Measurements from ENCODE around the gene RAB19.
A peak's percentile ranks its signal among the peaks of the same experiment; 100 is the strongest.
"Not testable (repeated sequence)": the region's sequence is repeated elsewhere in the genome, so short reads cannot be mapped to it uniquely, and the experiment has no call there.

RAB19 gene

GRCh38 chr7:140417456-140418155 lies 13.7 kb downstream of the RAB19 start:
- Histone ChIP-seq H4K91ac (ENCODE audit: low read depth, low read length, poor library complexity) (no peak overlapping the region), H3K27me3 (ENCODE audit: control insufficient read depth in 3 of 3, insufficient read depth in 3 of 3, low read depth in 1 of 3, low read length in 3 of 3) (peaks cover 0 to 3% (median 0%) of the 10 kb centered on the region in 3 experiments), H3K4me2 (ENCODE audit: insufficient read depth, low read length, poor library complexity, severe bottlenecking) (no peak overlapping the region), H3K4me3 (ENCODE audit: low read length in 2 of 2) (no peak overlapping the region), H3K9me3 (replicated peaks in 1 of 2; ENCODE audit: control insufficient read depth in 2 of 2, insufficient read depth in 1 of 2, low read depth in 1 of 2, low read length in 2 of 2) (no peaks in the 10 kb centered on the region), H2BK120ac (ENCODE audit: low read depth, low read length) (no peak overlapping the region), H3K79me1 (ENCODE audit: low read depth, low read length) (no peaks in the 10 kb centered on the region), H2BK12ac (ENCODE audit: low read length) (no peak overlapping the region), H3K14ac (ENCODE audit: low read length) (no peak overlapping the region), H3K9ac (ENCODE audit: low read depth, low read length, poor library complexity) (no peak overlapping the region), H3K18ac (ENCODE audit: low read length) (peak overlapping the region; percentile 54), H3K4ac (ENCODE audit: low read length) (no peak overlapping the region), H3K4me1 (ENCODE audit: control insufficient read depth in 2 of 2, insufficient read depth in 1 of 2, low read depth in 1 of 2, low read length in 2 of 2) (peaks cover 0 to 3% of the 10 kb centered on the region in 2 donors), H4K8ac (ENCODE audit: low read depth, low read length) (no peak overlapping the region), H2AFZ (ENCODE audit: low read length) (no peak overlapping the region), H2BK5ac (ENCODE audit: low read length) (no peak overlapping the region), H3K23ac (ENCODE audit: low read depth, low read length, poor library complexity) (no peak overlapping the region), H2BK15ac (ENCODE audit: low read length) (no peak overlapping the region), H3K27ac (replicated peaks; ENCODE audit: low read length) (no peak overlapping the region), H2AK5ac (ENCODE audit: low read depth, low read length) (no peak overlapping the region), H3K36me3 (replicated peaks in 1 of 2; ENCODE audit: control insufficient read depth in 2 of 2, insufficient read depth in 2 of 2, low read length in 2 of 2) (no peaks in the 10 kb centered on the region)
- DNase-seq (ENCODE audit: low spot score) = no peak
- WGBS, 2 donors (ENCODE audit: extremely low coverage in 2 of 2, insufficient read length in 2 of 2, insufficient replicate concordance in 1 of 2) = no CpG with 5 or more reads among the region's 8 CpGs

GRCh38 chr7:140418156-140418472 lies 14.3 kb downstream of the RAB19 start:
- H3K18ac ChIP-seq (ENCODE audit: low read length); H2BK5ac ChIP-seq (ENCODE audit: low read length); H3K4me1 ChIP-seq (ENCODE audit: control insufficient read depth in 2 of 2, insufficient read depth in 1 of 2, low read depth in 1 of 2, low read length in 2 of 2); DNase-seq (ENCODE audit: low spot score); H3K27ac ChIP-seq (replicated peaks; ENCODE audit: low read length); H3K9me3 ChIP-seq (replicated peaks in 1 of 2; ENCODE audit: control insufficient read depth in 2 of 2, insufficient read depth in 1 of 2, low read depth in 1 of 2, low read length in 2 of 2); H2AK5ac ChIP-seq (ENCODE audit: low read depth, low read length); H2AFZ ChIP-seq (ENCODE audit: low read length); H3K4me3 ChIP-seq (ENCODE audit: low read length in 2 of 2); H2BK12ac ChIP-seq (ENCODE audit: low read length); H2BK15ac ChIP-seq (ENCODE audit: low read length); H3K79me1 ChIP-seq (ENCODE audit: low read depth, low read length); H3K36me3 ChIP-seq (replicated peaks in 1 of 2; ENCODE audit: control insufficient read depth in 2 of 2, insufficient read depth in 2 of 2, low read length in 2 of 2); H3K14ac ChIP-seq (ENCODE audit: low read length); H3K9ac ChIP-seq (ENCODE audit: low read depth, low read length, poor library complexity); H4K91ac ChIP-seq (ENCODE audit: low read depth, low read length, poor library complexity); H2BK120ac ChIP-seq (ENCODE audit: low read depth, low read length); H3K4me2 ChIP-seq (ENCODE audit: insufficient read depth, low read length, poor library complexity, severe bottlenecking); H3K4ac ChIP-seq (ENCODE audit: low read length); H3K23ac ChIP-seq (ENCODE audit: low read depth, low read length, poor library complexity); H4K8ac ChIP-seq (ENCODE audit: low read depth, low read length); H3K27me3 ChIP-seq (ENCODE audit: control insufficient read depth in 3 of 3, insufficient read depth in 3 of 3, low read depth in 1 of 3, low read length in 3 of 3): not testable (repeated sequence)
- no CpG with 5 or more reads among the region's 5 CpGs for WGBS, 2 donors (ENCODE audit: extremely low coverage in 2 of 2, insufficient read length in 2 of 2, insufficient replicate concordance in 1 of 2)

- DNase-seq (ENCODE audit: low spot score) = no peak
- Histone ChIP-seq H3K23ac (ENCODE audit: low read depth, low read length, poor library complexity) (no peak overlapping the region), H3K18ac (ENCODE audit: low read length) (no peak overlapping the region), H2AFZ (ENCODE audit: low read length) (no peak overlapping the region), H3K36me3 (replicated peaks in 1 of 2; ENCODE audit: control insufficient read depth in 2 of 2, insufficient read depth in 2 of 2, low read length in 2 of 2) (no peaks in the 10 kb centered on the region), H3K14ac (ENCODE audit: low read length) (no peak overlapping the region), H4K8ac (ENCODE audit: low read depth, low read length) (no peak overlapping the region), H3K9ac (ENCODE audit: low read depth, low read length, poor library complexity) (no peak overlapping the region), H2BK12ac (ENCODE audit: low read length) (no peak overlapping the region), H3K9me3 (replicated peaks in 1 of 2; ENCODE audit: control insufficient read depth in 2 of 2, insufficient read depth in 1 of 2, low read depth in 1 of 2, low read length in 2 of 2) (no peaks in the 10 kb centered on the region), H4K91ac (ENCODE audit: low read depth, low read length, poor library complexity) (no peak overlapping the region), H3K27ac (replicated peaks; ENCODE audit: low read length) (no peak overlapping the region), H2BK15ac (ENCODE audit: low read length) (no peak overlapping the region), H3K4ac (ENCODE audit: low read length) (no peak overlapping the region), H3K4me3 (ENCODE audit: low read length in 2 of 2) (no peak overlapping the region), H3K27me3 (ENCODE audit: control insufficient read depth in 3 of 3, insufficient read depth in 3 of 3, low read depth in 1 of 3, low read length in 3 of 3) (peaks cover 0 to 3% (median 0%) of the 10 kb centered on the region in 3 experiments), H3K4me2 (ENCODE audit: insufficient read depth, low read length, poor library complexity, severe bottlenecking) (no peak overlapping the region), H2BK5ac (ENCODE audit: low read length) (no peak overlapping the region), H3K4me1 (ENCODE audit: control insufficient read depth in 2 of 2, insufficient read depth in 1 of 2, low read depth in 1 of 2, low read length in 2 of 2) (peaks cover 0 to 3% of the 10 kb centered on the region in 2 donors), H3K79me1 (ENCODE audit: low read depth, low read length) (no peaks in the 10 kb centered on the region), H2BK120ac (ENCODE audit: low read depth, low read length) (no peak overlapping the region), H2AK5ac (ENCODE audit: low read depth, low read length) (no peak overlapping the region)
- WGBS, 2 donors (ENCODE audit: extremely low coverage in 2 of 2, insufficient read length in 2 of 2, insufficient replicate concordance in 1 of 2) = no CpG with 5 or more reads among the region's 4 CpGs
Measured at GRCh38 chr7:140418653-140419052, 14.8 kb downstream of the RAB19 start.

GRCh38 chr7:140421521-140421920 lies 17.7 kb downstream of the RAB19 start:
- no CpG with 5 or more reads among the region's 2 CpGs for WGBS, 2 donors (ENCODE audit: extremely low coverage in 2 of 2, insufficient read length in 2 of 2, insufficient replicate concordance in 1 of 2)
- no peak overlapping the region for H2BK5ac ChIP-seq (ENCODE audit: low read length)
- no peak overlapping the region for H3K27ac ChIP-seq (replicated peaks; ENCODE audit: low read length)
- no peak overlapping the region for H3K23ac ChIP-seq (ENCODE audit: low read depth, low read length, poor library complexity)
- H2BK15ac ChIP-seq (ENCODE audit: low read length) = no peak overlapping the region
- no peak overlapping the region for H2BK120ac ChIP-seq (ENCODE audit: low read depth, low read length)
- H2AK5ac ChIP-seq (ENCODE audit: low read depth, low read length) = no peak overlapping the region
- no peaks in the 10 kb centered on the region for H3K36me3 ChIP-seq (replicated peaks in 1 of 2; ENCODE audit: control insufficient read depth in 2 of 2, insufficient read depth in 2 of 2, low read length in 2 of 2)
- H3K9ac ChIP-seq (ENCODE audit: low read depth, low read length, poor library complexity) = no peak overlapping the region
- no peak overlapping the region for H4K8ac ChIP-seq (ENCODE audit: low read depth, low read length)
- H3K18ac ChIP-seq (ENCODE audit: low read length) = no peak overlapping the region
- no peak overlapping the region for H3K4ac ChIP-seq (ENCODE audit: low read length)
- H2AFZ ChIP-seq (ENCODE audit: low read length) = no peak overlapping the region
- no peaks in the 10 kb centered on the region for H3K79me1 ChIP-seq (ENCODE audit: low read depth, low read length)
- no peak overlapping the region for H2BK12ac ChIP-seq (ENCODE audit: low read length)
- no peak overlapping the region for H4K91ac ChIP-seq (ENCODE audit: low read depth, low read length, poor library complexity)
- H3K4me2 ChIP-seq (ENCODE audit: insufficient read depth, low read length, poor library complexity, severe bottlenecking) = no peak overlapping the region
- no peak for DNase-seq (ENCODE audit: low spot score)
- H3K4me1 ChIP-seq (ENCODE audit: control insufficient read depth in 2 of 2, insufficient read depth in 1 of 2, low read depth in 1 of 2, low read length in 2 of 2) = no peaks in the 10 kb centered on the region
- peaks cover 0 to 9% (median 0%) of the 10 kb centered on the region in 3 experiments for H3K27me3 ChIP-seq (ENCODE audit: control insufficient read depth in 3 of 3, insufficient read depth in 3 of 3, low read depth in 1 of 3, low read length in 3 of 3)
- H3K14ac ChIP-seq (ENCODE audit: low read length) = no peak overlapping the region
- H3K9me3 ChIP-seq (replicated peaks in 1 of 2; ENCODE audit: control insufficient read depth in 2 of 2, insufficient read depth in 1 of 2, low read depth in 1 of 2, low read length in 2 of 2) = peaks cover 0 to 3% of the 10 kb centered on the region in 2 donors
- no peak overlapping the region for H3K4me3 ChIP-seq (ENCODE audit: low read length in 2 of 2)
